MM.1S (cell line): ENCODE data around the gene CFAP77.

Source experiments
- CTCF ChIP-seq: fragments of 300-600 bp; sonication (generic); IDR thresholded peaks from 2 replicates; pipeline ENCODE4 v1.5.1; 2016; ENCODE audit warnings: antibody characterized with exemption, low read length, mixed read lengths
- EZH2 ChIP-seq: fragments of 300-600 bp; sonication (generic); optimal IDR thresholded peaks from 2 replicates; pipeline ENCODE3; 2017; ENCODE audit warnings: low read depth, mild to moderate bottlenecking, antibody characterized with exemption, low read length, mixed read lengths
- EZH2phosphoT487 ChIP-seq: fragments of 300-600 bp; sonication (generic); IDR thresholded peaks from 2 replicates; pipeline ENCODE4 v1.6.1; 2018; ENCODE audit warnings: antibody characterized with exemption, low read length

GRCh38 chr9:132516911-132517310 lies 106.9 kb downstream of the CFAP77 start:
- no peak for TF ChIP-seq CTCF
- no peak for TF ChIP-seq EZH2
- TF ChIP-seq EZH2phosphoT487 = no peak
